Epidermal melanocyte (primary cell): ENCODE data around the gene KLKB1.
A peak's percentile ranks its signal among the peaks of the same experiment; 100 is the strongest.
"Not testable (repeated sequence)": the region's sequence is repeated elsewhere in the genome, so short reads cannot be mapped to it uniquely, and the experiment has no call there.

ENCODE experiments used
- DNase-seq: peaks from one replicate; pipeline ENCODE4 v3.0.0; 2011; ENCODE audit warnings: low spot score; ENCODE audit not compliant: insufficient read length

KLKB1 gene

DNA sequence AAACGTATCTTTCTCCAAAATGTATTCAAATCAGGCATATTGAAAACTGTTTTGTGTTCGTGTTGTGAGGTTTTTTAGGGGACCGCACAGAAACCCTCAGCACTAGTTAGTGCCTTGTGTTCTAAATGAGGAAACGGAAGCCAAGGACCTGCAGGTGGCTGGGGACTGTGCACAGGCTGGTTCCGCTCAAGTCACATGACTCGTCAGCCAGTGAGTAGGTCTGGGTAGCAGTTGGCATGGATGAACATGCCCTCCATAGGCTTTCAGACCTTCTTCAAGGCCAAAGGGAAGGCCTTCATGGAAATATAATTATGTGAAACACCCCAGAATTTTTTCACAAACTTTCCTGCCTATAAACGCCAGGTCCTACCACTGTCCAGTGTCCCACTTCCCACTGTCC, 37.4 kb downstream of the KLKB1 start:
- no peak for DNase-seq

DNA sequence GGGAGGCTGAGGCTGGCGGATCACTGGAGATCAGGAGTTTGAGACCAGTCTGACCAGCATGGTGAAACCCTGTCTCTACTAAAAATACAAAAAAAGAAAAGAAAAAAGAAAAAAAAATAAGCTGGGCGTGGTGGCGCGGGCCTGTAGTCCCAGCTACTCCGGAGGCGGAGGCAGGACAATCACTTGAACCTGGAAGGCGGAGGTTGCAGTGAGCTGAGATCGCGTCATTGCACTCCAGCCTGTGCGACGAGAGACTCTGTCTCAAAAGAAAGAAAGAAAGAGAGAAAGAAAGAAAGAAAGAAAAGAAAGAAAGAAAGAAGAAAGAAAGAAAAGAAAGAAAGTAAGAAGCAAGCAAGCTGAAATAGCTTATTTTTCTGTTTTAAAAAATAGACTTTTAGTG, 37.9 kb downstream of the KLKB1 start:
- not testable (repeated sequence) for DNase-seq

GRCh38 chr4:186265683-186266652, 38.7 kb downstream of the KLKB1 start, which contains the start of gene F11:
Gene F11, plus strand, starts transcription at chr4:186266189. Its CDS starts 948 bp downstream, at chr4:186267137.
- DNase-seq = no peak

DNA sequence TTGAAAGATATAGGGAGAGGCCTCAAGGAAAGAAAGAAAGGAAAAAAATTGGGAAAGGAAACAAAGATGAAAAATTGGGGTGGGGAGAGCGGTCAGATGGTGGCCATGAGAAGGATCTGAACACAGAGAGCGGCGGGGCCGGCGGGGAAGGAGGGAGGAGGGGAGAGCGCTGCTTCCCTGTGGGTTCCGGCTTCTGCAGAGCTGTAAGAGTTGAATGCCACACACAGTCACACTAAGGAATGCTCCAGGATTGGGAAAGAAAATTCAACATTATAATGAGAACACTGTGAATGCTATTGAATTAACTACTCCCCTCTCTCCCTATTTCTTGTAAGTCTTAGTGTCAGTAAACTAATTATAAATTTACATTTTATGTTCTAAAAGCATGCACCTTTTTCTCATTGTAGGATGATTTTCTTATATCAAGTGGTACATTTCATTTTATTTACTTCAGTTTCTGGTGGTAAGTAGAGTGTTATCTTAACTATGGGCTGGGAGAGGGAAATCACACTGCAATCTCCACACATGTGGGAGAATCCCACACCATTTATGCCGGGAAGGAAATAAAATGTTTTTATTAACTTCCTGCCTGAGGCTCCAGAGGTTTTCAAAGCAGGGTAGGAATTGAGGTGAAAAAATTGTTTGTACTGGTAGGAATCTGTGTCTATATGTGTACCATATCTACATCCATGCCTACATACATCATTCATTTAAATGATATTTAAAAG, 39.6 kb downstream of the KLKB1 start:
- DNase-seq = no peak

DNA sequence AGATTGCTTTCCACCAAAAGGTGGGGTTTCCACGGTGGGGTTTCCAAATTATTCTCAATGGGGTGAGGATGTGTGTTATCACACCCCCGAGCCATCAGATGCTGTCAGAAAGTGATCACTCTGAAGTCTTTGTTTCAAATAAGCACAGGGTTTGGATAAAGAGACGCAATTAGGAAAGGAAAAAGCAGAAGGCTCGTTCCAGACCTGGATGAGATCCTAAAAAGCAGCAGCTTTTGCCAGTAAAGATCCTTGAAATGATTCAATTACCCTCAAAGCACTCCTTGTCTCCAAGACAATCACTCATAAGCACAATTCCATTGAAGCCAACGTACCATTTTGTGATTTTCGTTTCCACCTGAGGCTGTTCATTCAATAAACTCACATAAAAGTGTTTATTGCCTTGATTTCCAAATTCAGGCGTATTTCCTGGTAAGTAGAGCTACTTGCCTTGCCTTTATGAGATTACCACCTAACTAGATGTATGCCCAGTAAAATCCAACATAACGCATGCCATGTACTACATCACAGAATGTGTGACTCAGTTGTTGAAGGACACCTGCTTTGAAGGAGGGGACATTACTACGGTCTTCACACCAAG, 43.9 kb downstream of the KLKB1 start:
- no peak for DNase-seq

DNA sequence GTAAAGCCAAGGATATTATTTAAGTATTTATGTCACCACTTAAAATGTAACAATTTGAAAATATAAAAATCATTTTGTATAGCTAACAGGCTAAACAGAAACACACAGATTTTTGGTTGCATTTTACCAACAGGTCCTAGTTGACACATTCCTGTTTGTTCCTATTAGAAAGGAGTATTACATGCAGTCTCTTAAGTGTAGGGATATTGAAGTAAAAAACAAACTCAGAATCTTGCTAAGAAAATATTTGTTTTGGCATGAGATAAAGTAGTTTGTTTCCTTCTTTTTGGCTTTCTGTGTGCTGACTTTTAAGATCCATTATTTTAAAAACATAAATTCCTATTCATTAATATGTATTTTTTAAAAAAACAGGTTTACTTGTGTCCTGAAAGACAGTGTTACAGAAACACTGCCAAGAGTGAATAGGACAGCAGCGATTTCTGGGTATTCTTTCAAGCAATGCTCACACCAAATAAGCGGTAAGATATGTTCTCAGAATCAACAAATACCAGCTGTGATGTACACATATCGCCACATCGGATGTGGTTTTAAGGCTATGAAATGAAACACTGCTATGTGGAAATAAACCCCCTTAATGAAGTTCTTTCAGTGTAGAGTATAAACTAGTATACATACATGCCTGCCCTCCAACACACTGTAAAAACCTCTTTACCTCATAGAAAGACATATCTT, 45.5 kb downstream of the KLKB1 start:
- no peak for DNase-seq

GRCh38 chr4:186273392-186273789, 46.1 kb downstream of the KLKB1 start:
- DNase-seq = not testable (repeated sequence)

DNA sequence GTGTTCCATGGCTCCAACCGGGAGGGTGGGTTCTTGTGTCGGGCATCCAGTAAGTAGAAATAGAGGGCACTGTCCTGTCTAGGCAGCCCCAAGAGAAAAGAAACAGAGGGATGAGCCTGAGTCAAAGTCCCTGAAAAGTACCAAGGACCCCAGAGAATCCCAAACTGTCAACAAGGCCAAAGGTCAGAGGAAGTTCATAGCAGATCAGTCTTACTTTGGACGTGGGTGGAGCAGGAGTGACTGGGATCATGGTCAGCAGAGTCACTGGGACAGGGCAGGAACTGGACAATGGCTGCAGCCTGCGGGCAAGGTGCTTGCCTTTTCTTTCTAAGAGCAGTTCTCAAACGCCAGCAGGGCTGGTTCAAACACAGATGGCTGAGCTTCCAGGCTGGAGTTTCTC, 56.0 kb downstream of the KLKB1 start:
- no peak for DNase-seq

DNA sequence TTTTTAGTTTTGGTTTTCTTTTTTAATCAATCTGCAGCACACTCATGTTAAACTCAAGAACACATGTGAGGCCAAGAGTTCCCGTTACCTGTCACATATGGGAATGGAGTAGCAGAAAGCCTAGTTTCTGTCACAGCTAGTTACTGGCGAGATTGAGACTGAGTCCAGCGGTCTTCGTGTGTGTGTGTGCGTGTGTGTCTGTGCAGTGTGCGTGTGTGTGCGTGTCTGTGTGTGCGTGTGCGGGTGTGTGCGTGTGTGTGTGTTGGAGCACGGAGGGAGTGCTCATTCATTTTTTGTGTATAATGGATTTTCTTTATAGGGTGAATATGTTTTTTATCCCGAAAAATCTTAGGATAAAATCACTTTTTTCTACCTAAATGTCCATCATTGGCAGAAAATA, 57.8 kb downstream of the KLKB1 start:
- no peak for DNase-seq

DNA sequence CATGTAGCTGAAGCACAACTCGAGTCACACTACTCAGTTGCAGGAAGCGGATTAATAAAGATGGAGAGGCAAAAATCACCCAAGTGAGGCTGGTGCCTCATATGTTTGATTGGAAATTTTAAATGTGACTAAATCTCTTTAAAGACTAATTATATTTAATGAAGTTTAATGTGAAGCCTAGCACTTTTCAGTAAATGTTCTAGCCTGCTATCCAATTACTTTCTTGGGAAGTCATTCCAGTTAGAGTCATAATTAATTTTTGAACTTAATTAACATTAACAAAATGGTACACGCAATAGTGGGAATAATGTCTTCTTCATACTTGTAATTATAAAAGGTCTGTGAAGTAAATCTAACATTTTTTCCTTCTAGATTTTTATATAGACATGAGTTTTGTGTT, 59.3 kb downstream of the KLKB1 start:
- no peak for DNase-seq

GRCh38 chr4:186291256-186291890, 64.1 kb downstream of the KLKB1 start:
- DNase-seq = no peak

GRCh38 chr4:186294160-186294559, 66.9 kb downstream of the KLKB1 start:
- DNase-seq = no peak

DNA sequence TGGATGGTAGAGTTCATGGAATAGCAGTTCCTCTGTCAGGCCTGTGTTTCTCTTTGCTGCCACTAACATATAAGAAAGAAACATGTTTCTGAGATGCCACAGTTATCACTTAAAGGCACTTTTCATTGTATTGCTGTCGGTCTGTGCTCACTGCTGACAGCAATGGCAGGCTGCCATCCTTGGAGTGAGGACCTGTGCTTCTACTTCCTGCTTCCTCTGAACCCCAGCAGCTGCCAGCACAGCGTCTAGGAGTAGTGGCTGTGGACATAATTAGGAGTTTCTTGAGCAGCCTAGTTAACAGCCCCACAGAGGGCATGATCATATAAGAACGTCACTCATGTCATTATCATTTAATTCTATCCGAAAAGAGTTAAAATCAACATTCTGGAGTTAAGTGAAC, 69.2 kb downstream of the KLKB1 start:
- no peak for DNase-seq

- peak; percentile 62 for DNase-seq
Measured at GRCh38 chr4:186297013-186297645, 69.8 kb downstream of the KLKB1 start.

GRCh38 chr4:186298031-186298647, 70.8 kb downstream of the KLKB1 start:
- no peak for DNase-seq

DNA sequence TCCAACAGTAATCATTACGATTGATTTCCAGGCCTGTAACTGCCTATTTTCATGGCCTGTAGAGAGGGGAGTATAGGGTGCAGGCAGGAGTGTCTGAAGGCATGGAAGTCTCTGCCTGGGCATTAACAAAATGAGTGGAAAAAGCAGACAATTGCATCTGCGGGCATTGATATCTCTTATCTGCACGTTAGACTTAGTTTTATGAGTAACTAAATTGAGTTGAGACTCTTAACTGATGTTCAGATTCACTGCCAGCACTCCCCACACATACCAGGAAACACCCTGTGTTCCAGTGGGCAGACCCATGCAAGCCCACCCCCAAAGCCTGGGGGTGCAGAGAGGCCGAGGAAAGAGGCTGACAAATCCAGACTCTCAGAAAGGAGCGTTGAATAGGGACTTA, 72.0 kb downstream of the KLKB1 start:
- DNase-seq = no peak

DNA sequence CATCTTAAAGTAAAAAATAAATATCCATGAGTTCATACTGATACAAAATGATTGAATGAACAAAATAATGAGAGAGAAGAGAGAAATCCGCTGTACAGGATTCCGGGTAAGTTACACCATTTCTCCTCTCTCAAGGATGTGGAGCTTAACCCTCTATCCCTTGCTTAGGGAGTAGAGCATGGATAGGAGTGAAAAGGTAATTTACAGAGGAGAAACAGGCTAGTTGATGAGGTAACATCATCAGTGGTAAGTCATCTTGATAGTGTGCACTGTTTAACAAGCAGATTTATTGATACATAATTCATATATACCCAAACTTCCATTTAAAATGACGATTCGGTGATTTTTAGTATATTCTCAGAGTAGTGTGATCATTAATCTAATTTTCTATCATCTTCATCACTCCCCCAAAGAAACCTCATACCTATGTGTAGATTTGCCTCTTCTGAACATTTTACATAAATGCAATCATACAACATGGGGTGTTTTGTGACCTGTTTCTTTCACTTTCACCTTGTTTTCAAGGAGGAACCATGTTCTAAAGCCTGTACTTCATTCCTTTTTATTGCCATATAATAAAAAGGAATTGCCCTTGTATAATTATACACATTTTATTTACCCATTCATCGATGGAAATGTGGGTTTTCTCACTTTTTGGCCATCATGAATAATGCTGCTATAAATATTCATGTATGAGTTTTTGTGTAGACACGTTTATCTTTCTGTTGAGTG, 73.5 kb downstream of the KLKB1 start:
- no peak for DNase-seq

DNA sequence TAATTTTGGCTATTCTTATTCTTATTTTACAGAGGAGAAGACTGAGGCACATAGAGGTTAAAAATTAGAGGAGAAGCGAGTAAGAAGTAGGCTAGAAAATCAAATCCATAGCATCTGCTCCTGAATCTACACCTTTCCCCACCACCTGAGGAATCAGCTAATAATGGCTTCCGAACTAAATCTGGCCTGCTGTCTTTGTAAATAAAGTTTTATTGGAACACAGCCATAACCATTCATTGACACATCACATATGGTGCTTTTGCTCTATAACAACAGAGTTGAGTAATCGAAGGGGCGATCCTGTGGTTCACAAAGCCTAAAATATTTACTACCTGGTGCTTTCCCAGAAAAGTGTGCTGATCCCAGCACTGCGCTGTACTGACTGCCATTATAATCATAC, 76.9 kb downstream of the KLKB1 start:
- DNase-seq = no peak

GRCh38 chr4:186304866-186305505, 77.7 kb downstream of the KLKB1 start:
- no peak for DNase-seq
